Neuron (in vitro differentiated cells): ENCODE measurements around the gene RNF217.
A peak's percentile ranks its signal among the peaks of the same experiment; 100 is the strongest.
"Not testable (repeated sequence)": the region's sequence is repeated elsewhere in the genome, so short reads cannot be mapped to it uniquely, and the experiment has no call there.

Source experiments
- H2AFZ ChIP-seq: one replicate; pipeline ENCODE4 v1.6.1; 2013; ENCODE audit warnings: low read depth, mild to moderate bottlenecking, inconsistent platforms, low read length, moderate library complexity
- H3K27me3 ChIP-seq: one replicate; pipeline ENCODE4 v1.6.1; 2013; ENCODE audit warnings: low read length; ENCODE audit not compliant: insufficient read depth
- H3K36me3 ChIP-seq: one replicate; pipeline ENCODE4 v1.6.1; 2013; ENCODE audit warnings: low read length; ENCODE audit not compliant: insufficient read depth
- H3K4me1 ChIP-seq: one replicate; pipeline ENCODE4 v1.6.1; 2013; ENCODE audit warnings: low read length; ENCODE audit not compliant: insufficient read depth
- H3K4me3 ChIP-seq: 2 replicates; pipeline ENCODE4 v1.5.1; 2013; ENCODE audit warnings: mild to moderate bottlenecking, low read length, moderate library complexity
- H3K9me3 ChIP-seq: one replicate; pipeline ENCODE4 v1.6.1; 2013; ENCODE audit warnings: low read length

The RNF217 gene

GRCh38 chr6:124953808-124954207 is 8.4 kb upstream of the RNF217 start:
- Histone ChIP-seq H3K4me1 (no peaks in the 10 kb centered on the region), H3K36me3 (no peaks in the 10 kb centered on the region), H3K4me3 (no peak overlapping the region), H3K27me3 (no peaks in the 10 kb centered on the region), H2AFZ (no peak overlapping the region), H3K9me3 (no peaks in the 10 kb centered on the region)

GRCh38 chr6:124955108-124955856 is 7.0 kb upstream of the RNF217 start:
- no peak overlapping the region for H3K4me3 ChIP-seq
- no peaks in the 10 kb centered on the region for H3K4me1 ChIP-seq
- no peaks in the 10 kb centered on the region for H3K9me3 ChIP-seq

GRCh38 chr6:124956018-124956417 is 6.2 kb upstream of the RNF217 start:
- Histone ChIP-seq H3K36me3 (no peaks in the 10 kb centered on the region), H3K27me3 (no peaks in the 10 kb centered on the region)

More at GRCh38 chr6:124955108-124955856, 7.0 kb upstream of the RNF217 start:
- Histone ChIP-seq H3K27me3 (no peaks in the 10 kb centered on the region), H3K36me3 (no peaks in the 10 kb centered on the region), H2AFZ (no peak overlapping the region)

DNA sequence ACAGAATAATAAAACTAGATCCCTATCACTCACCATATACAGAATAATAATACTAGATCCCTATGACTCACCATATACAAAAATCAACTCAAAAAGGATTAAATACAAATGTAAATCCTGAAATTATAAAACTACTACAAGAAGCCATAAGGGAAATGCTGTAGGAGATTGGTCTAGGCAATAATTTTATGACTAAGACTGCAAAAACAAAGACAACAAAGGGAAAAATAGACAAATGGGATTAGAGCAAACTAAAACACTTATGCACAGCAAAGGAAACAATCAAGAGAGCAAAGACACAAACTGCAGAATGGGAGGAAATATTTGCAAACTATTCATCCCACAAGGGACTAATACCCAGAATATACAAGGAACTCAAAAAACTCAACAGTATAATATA is 4.1 kb upstream of the RNF217 start:
- Histone ChIP-seq H2AFZ (no peak overlapping the region), H3K36me3 (no peaks in the 10 kb centered on the region), H3K27me3 (no peaks in the 10 kb centered on the region), H3K9me3 (no peaks in the 10 kb centered on the region), H3K4me3 (no peak overlapping the region), H3K4me1 (peaks cover 12% of the 10 kb centered on the region)

More at GRCh38 chr6:124956018-124956417, 6.2 kb upstream of the RNF217 start:
- Histone ChIP-seq H3K4me1 (peaks cover 3% of the 10 kb centered on the region), H3K9me3 (no peaks in the 10 kb centered on the region), H2AFZ (no peak overlapping the region), H3K4me3 (no peak overlapping the region)

GRCh38 chr6:124958759-124959354 is 3.4 kb upstream of the RNF217 start:
- no peak overlapping the region for H3K4me3 ChIP-seq
- peaks cover 18% of the 10 kb centered on the region for H3K4me1 ChIP-seq
- H2AFZ ChIP-seq, result no peak overlapping the region
- no peaks in the 10 kb centered on the region for H3K36me3 ChIP-seq
- H3K9me3 ChIP-seq, result no peaks in the 10 kb centered on the region
- no peaks in the 10 kb centered on the region for H3K27me3 ChIP-seq

GRCh38 chr6:124960757-124961463 is 1.3 kb upstream of the RNF217 start:
- peaks cover 27% of the 10 kb centered on the region for H3K4me1 ChIP-seq
- H2AFZ ChIP-seq, result peak overlapping the region; percentile 98
- H3K27me3 ChIP-seq, result no peaks in the 10 kb centered on the region
- H3K4me3 ChIP-seq, result peak overlapping the region; percentile 67
- no peaks in the 10 kb centered on the region for H3K36me3 ChIP-seq
- no peaks in the 10 kb centered on the region for H3K9me3 ChIP-seq

DNA sequence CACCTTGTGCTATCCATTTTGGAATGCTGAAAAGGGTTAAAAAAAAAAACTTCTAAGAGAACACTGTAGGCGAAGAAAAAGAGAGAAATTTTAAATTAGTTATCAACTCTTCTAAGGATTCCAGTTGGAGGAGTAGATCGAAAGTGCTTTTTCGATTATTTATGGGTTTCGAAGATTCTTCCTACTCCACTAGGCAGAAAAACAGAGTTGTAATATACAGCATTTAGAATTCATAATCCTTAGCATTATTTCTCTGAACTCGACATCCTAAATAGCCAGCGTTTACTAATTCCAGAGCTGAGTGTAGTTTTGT is 817 bp upstream of the RNF217 start:
- Histone ChIP-seq H3K4me1 (peaks cover 27% of the 10 kb centered on the region), H3K36me3 (no peaks in the 10 kb centered on the region), H3K27me3 (no peaks in the 10 kb centered on the region), H3K4me3 (peak overlapping the region; percentile 67), H3K9me3 (no peaks in the 10 kb centered on the region), H2AFZ (peak overlapping the region; percentile 98)

- H3K9me3 ChIP-seq, result no peaks in the 10 kb centered on the region
- H3K4me1 ChIP-seq, result peaks cover 27% of the 10 kb centered on the region
- no peaks in the 10 kb centered on the region for H3K27me3 ChIP-seq
- H3K36me3 ChIP-seq, result no peaks in the 10 kb centered on the region
- H2AFZ ChIP-seq, result peak overlapping the region; percentile 98
- peak overlapping the region; percentile 67 for H3K4me3 ChIP-seq
These were observed 590 bp downstream of the RNF217 start for GRCh38 chr6:124962639-124963415.

DNA sequence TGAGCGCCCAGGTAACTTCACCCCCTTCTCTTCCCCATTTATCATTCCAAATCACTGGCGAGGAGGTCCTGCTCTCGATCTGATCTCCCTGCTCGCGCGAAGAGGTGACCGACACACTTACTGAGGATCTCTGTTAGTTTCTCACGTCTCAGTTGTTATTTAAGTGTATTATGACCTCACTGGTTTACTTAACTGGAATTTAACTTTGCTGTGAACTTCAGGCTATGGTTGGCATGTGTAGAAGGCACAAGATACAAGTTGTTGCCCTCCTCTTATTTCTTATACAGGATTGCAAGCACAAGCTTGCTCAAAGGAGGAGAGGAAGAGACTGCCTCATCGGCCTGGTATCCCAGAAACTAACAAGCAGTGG is 1.2 kb downstream of the RNF217 start:
- Histone ChIP-seq H3K9me3 (no peaks in the 10 kb centered on the region), H3K4me1 (peaks cover 27% of the 10 kb centered on the region), H3K27me3 (no peaks in the 10 kb centered on the region), H3K4me3 (peak overlapping the region; percentile 67), H3K36me3 (no peaks in the 10 kb centered on the region), H2AFZ (peak overlapping the region; percentile 98)

DNA sequence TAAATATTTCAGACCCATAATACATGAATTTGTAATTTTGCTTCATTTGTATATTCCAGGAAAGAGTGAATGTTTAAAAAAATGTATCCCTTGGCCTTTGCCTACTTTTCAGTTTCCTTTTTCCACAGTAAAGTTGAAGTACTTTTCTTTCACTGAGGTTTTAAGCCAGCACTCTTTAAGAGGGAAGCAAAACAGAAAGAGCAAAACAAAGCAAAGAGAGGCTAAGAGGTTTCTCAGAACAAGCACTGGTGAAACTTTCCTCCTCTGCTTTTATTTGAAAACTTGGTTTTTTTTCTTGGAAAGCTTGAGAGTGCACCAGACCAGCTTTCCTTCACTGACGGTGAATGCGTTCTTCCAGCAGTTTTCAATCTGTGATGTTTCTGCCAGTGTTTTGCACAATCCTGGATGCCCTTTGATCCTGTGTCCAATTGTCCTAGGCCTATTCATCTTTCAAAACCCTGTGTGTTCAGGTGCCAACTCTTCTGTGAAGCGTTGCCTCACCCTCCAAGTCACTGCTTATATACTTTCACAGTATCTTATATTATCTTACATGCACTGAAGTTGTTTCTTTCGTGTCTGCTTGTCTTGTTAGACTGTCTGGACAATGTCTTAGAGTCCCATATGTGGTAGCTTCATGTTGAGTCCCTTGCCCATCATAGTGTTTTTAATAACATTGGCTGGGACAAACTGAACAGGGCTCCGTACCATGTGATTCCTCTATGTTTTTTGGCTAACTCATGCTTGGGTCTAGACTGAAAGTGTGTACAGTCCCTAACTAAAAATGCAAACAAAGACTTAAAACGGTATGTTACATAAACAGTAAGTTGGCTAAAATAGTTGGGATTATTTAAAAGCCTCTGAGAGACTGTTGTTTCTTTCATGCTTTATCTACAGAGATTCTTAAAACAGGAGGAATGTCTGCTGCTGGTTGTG is 1.9 kb downstream of the RNF217 start:
- Histone ChIP-seq H3K36me3 (no peaks in the 10 kb centered on the region), H3K4me1 (peaks cover 27% of the 10 kb centered on the region), H3K27me3 (no peaks in the 10 kb centered on the region), H3K4me3 (peak overlapping the region; percentile 67), H3K9me3 (no peaks in the 10 kb centered on the region), H2AFZ (peak overlapping the region; percentile 98)

- H3K4me1 ChIP-seq, result peaks cover 27% of the 10 kb centered on the region
- H3K4me3 ChIP-seq, result peak overlapping the region; percentile 15
- H3K27me3 ChIP-seq, result no peaks in the 10 kb centered on the region
- H3K36me3 ChIP-seq, result no peaks in the 10 kb centered on the region
- H3K9me3 ChIP-seq, result no peaks in the 10 kb centered on the region
- no peak overlapping the region for H2AFZ ChIP-seq
These were observed 2.5 kb downstream of the RNF217 start for GRCh38 chr6:124964764-124965105.

DNA sequence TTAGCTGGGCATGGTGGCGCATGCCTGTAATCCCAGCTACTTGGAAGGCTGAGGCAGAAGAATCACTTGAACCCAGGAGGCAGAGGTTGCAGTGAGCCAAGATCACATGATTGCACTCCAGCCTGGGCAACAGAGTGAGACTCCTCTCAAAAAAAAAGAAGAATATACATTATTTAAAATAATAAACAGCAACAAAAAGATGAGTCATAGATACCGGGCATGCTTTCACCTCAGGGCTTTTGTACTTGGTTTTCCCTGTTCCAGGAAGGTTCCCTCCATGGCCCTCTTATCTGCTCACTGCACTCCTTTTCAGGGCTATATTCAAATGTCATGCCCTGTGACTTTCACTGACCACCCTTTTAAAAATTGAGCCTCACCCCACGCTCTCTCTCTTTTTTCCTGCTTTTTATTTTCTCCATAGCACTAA is 3.2 kb downstream of the RNF217 start:
- not testable (repeated sequence) for H2AFZ ChIP-seq, H3K27me3 ChIP-seq, H3K36me3 ChIP-seq, H3K9me3 ChIP-seq, H3K4me3 ChIP-seq
- H3K4me1 ChIP-seq, result peaks cover 27% of the 10 kb centered on the region
